ENCODE data around the gene MYCBP2.
"Not testable (repeated sequence)": the region's sequence is repeated elsewhere in the genome, so short reads cannot be mapped to it uniquely, and the experiment has no call there.

MYCBP2 gene

DNA sequence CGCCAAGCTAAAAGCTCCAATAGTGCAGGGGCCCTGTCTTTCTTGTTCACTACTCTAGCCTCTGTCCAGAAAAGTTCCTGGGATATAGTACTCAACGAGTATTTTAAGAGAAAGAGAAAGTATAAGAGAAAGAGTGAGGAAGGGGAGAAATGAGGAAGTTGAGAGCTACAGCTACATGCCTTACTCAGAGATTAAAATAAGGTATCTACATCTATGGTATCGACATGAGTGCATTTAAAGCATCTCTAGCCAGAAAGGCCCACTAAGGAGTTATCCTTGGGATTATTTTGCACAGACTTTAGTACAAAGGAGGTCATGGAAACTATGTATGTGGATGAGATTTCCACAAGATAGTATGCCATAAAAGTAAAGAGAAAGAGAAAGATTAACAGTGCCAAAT lies 28.5 kb downstream of the MYCBP2 start:
- FAIRE-seq, result no peak

DNA sequence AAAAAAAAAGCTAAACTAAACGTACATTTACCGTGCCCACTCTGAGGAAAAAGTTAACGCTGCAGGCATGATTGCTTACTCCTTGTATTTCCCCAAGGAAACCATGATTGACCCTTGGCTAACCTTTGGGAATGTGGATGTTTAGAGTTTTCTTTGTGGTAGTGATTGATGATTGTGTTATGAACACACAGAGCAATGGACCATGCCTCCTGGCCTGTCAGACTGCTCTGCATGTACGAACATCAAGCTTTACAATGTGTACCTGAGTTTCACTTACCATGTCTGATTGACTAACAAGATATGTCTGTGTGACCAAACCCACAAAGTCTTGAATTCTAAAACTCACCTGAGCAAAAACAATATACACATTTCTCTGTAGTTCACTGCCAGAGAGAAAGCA lies 35.1 kb downstream of the MYCBP2 start:
- no peak for FAIRE-seq

DNA sequence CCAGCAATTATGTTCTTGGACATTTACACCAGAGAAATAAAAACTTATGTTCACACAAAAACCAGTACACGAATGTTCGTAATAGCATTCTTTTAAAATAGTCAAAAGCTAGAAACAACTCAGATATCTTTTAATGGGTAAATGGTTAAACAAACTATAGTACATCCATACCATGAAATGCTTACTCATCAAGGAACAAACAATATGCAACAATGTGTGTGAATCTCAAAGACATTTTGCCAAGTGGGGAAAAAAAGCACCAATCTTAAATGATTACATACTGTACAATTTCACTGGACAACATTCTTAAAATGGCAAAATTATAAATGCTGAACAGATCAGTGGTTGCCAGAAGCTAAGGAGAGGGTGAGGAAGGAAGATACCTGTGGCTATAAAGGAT lies 36.6 kb downstream of the MYCBP2 start:
- no peak for FAIRE-seq

GRCh38 chr13:77289851-77290250 lies 37.0 kb downstream of the MYCBP2 start:
- FAIRE-seq, result no peak

GRCh38 chr13:77285632-77286031 lies 41.3 kb downstream of the MYCBP2 start:
- not testable (repeated sequence) for FAIRE-seq

DNA sequence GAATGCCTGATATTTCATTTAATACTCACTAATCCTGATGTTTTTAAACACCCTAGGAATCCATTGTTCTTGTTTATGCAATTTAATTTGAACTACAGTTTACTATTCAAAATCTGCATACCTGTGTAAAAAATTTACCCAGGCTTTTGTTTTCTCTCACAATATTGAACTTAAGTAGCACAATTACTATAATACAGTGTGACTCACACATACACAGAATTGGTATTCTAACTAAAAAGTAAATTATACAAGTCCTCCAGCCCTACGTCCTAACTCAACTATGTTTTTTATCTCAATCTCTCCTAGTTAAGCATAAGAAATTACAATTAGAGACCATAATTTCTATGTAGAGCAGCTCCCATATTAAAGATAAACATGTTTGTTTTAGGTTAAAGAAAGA lies 41.8 kb downstream of the MYCBP2 start:
- FAIRE-seq, result no peak

GRCh38 chr13:77274126-77274525 lies 52.8 kb downstream of the MYCBP2 start:
- FAIRE-seq, result no peak

DNA sequence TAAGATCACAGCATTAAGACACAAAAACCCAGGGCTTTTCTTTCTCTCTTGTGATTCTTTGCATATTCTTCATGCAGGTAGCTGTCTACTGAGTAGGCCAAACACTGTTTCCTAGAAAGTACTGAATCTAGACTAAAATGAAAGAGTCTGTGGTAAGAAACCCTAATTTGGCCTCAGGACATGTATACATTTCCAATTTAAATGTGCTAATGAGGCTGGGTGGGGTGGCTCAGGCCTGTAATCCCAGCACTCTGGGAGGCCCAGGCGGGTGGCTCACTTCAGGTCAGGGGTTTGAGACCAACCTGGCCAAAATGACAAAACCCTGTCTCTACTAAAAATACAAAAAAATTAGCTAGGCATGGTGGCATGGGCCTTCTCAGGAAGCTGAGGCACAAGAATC lies 57.8 kb downstream of the MYCBP2 start:
- FAIRE-seq, result no peak

DNA sequence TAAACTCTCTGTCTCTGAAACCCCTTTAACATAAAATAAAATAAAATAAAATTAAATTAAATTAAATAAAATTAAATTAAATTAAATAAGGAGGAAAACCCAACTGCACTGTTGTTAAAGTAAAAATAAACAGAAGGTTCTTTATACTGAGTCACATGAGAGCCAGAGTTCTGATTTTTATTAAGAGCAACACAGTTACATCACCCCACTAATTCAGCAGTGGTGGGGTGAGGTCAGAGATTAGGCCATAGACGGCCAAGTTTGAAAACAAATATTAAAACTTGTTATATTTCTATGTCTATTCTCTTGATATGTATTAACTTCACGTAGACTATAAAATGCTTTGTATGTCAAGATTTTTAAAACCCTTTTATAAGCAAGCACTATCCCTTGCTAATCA lies 59.5 kb downstream of the MYCBP2 start:
- FAIRE-seq, result no peak

DNA sequence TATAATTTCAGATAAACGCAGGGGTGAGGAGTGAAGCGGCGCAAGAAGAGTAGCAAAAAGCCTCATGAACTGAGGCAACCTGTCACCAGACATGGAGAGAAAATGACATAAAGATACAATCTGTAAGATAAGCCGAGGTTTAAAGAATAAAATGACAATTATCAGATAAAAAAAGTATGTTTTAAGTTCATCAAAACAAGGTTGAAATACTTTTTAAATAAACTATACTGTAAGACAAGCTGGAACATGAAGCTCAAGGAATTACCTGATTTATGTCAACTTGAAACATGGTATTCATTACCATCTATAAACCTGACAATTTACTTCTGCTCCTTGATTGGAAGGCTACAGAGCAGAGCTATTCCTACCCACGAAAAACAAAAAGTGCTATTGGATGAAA lies 61.6 kb downstream of the MYCBP2 start:
- FAIRE-seq, result no peak

DNA sequence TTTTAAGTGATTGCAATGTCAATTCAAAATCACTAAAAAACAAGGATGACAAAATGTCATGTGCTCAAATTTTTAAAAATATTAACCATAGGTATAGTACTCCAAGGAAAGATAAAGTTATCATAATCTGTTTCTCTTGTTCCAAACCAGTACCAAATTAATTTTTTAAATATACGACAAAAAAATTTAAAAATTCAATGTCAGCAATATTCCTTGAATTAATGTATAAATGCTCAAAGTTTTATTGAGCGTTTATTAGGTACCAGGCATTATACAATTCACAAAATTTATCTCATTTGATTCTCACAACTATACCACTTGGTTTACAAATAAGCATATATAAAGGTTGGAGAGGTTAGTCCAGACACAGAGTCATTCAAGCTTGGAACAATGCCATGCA lies 64.7 kb downstream of the MYCBP2 start:
- no peak for FAIRE-seq

GRCh38 chr13:77250975-77251374 lies 75.9 kb downstream of the MYCBP2 start:
- FAIRE-seq, result no peak

GRCh38 chr13:77245224-77245623 lies 81.7 kb downstream of the MYCBP2 start:
- FAIRE-seq, result not testable (repeated sequence)

- no peak for FAIRE-seq
Observed at GRCh38 chr13:77239312-77239711, 87.6 kb downstream of the MYCBP2 start.

DNA sequence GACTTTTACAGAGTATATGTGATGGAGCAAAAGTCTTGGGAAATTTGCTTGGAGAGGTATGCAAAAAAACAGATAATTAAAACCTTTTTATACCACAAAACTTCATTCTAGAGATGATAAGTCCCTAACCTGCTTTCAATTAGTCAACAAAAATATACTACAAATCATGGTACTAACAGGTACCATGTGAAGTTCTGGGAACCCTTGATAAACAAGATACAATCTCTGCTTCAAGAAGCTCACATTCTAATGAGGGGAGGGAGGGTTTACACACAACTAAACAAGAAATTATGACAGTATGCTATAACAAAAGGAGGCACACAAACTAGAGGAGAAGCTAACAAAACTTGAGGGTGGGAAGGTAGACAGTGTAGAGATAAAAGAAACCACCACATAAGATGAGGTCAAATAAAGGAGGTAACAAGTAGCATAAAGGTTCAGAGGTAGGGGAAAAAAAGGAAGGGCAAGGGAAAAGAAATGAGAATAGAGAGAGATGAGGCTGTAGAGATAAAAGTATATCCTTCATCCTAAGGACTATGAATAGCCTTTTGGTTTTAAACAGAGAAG lies 91.4 kb downstream of the MYCBP2 start:
- FAIRE-seq, result no peak

DNA sequence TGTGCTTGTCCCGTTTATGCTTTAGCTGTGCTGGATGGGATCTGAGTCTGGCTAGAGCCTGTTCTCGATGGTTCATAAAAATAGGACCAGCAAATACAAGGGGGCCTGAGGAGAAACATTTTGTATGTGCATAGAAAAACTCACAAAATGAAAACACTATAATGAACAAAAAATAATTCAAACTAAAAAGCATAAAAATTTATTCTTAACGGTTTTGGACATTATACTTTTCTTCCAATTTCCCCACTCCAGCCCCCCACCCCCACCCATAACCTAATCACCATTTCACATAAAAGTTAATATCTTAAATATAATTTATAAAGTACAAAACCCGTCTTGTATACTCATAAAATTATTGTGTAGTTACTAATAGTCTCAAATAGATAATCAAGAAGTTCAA lies 93.7 kb downstream of the MYCBP2 start:
- FAIRE-seq, result no peak

DNA sequence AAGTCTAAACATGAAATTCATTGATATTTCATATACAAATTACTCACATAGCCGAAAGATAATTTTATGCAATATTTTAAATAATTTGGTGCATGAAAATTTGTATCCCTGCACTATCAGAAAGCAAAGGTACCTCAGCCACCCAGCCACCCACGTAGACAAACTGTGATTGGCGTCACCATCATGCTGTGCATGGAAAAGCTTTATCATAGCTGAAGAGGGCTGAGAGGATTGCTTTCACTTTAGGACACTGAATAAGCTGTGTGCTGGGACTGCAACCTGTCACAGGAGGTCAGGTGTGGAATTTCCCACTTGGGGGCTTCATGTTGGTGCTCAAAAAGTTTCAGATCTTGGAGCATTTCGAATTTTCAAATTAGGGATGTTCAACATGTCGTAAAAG lies 96.3 kb downstream of the MYCBP2 start:
- no peak for FAIRE-seq

DNA sequence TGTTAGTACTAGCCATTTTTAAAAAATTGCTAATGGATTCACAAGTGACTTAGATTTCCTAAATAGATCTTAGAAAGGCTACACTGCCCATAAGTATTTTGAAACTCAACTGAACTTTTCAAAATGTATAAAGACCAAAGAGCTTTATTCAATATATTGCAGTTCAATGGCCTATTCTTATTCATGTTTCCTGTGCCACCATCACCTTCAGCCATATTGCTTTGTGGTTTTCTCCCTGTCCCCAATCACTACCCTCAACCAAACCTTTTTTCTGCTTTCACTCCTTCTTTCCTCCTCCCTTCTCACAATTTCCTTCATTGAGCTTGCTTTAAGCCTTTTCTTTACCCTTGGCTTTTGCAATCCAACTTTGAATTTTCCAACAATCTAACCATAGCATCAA lies 100.9 kb downstream of the MYCBP2 start:
- FAIRE-seq, result no peak

DNA sequence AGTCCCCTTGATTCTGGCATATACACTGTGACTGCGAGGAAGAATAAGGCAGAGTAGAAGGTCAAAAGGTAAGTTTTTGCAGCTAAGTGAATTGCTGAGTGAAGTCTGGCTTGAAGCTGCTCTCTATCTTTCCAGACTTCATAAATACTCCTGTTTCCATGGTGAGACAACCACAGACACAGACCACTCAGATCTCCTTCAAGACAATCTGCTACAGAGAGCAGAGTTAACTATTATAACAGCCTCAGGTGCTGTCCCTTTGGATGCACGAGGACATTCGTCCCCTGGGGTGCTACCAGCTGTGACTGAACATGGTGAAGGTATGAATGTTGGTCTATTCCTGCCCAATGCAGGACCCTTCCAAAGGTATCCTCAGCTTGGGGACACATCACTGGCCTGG lies 104.0 kb downstream of the MYCBP2 start:
- FAIRE-seq, result no peak

DNA sequence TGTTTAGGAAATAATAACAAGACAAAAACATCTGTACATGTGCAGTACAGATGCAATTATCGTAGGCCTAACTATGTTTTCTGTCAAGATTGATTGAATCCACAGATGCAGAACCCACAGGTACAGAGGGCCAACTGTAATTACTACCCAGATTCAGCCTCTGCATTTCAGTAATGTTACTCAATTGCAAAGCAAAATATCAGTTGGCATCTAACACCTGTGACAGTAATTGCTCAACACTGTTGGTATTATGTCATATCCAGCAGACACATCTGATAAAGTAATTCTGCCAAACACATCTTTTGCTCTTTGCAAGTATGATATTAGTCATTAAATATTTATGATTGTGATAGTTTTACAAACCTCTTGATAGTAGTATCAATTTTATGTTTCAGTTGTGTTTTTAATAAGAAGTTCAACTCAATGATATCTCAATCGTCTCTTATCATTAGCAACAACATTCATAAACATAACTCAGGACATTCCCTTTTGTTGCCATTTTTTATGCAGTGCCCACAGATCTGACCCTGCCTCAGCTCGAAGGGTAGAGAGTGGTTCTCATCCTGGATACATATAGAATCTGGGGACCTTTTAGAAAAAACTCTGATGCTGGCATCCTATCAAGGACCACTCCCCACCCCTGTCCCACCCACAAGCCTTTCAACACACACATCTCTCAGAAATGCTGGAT lies 104.7 kb downstream of the MYCBP2 start:
- no peak for FAIRE-seq

DNA sequence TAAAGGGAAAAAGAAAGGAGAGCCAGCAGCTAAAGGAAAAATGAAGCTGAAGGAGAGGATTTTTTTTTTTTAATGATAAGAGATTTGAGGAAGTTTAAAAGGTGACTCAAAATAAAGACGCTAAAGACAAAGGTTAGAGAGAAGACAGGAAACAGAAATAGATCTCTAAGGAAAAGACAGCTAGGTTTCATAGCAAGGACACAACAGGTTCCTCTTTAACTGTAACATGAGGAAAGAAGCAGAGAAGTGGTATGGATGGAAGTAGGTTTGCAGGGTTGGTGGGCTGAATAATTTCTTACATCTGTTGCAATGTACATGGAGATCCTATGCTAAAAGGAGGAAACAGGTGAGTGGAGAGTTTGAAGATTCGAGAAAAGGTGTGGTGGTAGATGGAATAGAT lies 107.5 kb downstream of the MYCBP2 start:
- FAIRE-seq, result no peak

DNA sequence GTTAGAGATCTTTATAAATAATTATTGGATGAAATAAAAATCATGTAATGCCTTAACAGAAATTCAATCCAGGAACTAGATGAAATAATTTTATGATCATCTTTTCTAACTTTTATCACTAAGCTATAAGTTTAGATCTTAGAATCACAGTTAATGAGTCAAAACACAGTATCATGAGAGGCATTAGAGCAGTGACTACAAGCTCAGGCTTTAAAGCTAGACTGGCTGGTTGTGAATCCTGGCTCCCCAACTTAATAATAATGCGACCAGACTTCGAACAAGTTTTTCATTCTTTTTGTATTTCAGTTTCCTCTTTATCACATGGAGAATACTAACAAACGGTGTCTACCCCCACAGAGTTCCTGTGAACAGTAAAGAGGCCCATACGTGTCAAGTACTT lies 108.6 kb downstream of the MYCBP2 start:
- no peak for FAIRE-seq

DNA sequence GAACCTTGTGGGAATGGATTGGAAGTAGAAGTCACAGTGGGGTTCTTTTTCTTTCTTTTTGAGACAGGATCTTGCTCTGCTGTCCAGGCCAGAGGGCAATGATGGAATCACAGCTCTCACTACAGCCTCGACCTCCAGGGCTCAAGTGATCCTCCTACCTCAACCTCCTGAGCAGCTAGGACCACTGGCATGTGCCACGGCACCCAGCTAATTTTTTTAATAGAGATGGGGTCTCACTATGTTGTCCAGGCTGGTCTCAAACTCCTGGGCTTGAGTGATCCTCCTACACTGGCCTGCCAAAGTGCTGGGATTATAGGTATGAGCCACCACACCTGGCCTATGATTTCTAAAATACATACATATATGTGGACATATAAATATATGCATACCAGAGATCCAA lies 111.4 kb downstream of the MYCBP2 start:
- no peak for FAIRE-seq

GRCh38 chr13:77213644-77214043 lies 113.2 kb downstream of the MYCBP2 start:
- FAIRE-seq, result no peak

DNA sequence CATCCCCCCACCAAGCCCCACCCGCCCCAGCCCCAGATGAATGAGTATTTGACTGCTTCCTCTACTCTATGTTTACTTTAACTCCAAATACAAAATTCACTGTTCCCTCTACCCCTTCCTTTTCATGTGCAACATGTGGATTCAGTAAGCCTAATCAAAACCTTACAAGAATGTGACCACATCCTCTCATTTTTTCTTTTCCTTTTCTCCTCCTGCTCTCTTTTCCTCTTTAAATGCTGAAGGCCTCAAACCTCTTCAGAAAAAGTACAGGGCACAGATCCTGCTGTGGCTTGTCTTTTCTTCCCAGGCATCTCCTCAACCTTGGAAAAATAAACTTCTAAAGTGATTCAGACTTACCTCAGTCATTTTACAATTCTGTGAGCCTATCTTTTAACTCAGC lies 119.0 kb downstream of the MYCBP2 start:
- no peak for FAIRE-seq

All from colon (tissue), 2 donors.